Measurements from ENCODE around the gene PTPN20.

The PTPN20 gene

DNA sequence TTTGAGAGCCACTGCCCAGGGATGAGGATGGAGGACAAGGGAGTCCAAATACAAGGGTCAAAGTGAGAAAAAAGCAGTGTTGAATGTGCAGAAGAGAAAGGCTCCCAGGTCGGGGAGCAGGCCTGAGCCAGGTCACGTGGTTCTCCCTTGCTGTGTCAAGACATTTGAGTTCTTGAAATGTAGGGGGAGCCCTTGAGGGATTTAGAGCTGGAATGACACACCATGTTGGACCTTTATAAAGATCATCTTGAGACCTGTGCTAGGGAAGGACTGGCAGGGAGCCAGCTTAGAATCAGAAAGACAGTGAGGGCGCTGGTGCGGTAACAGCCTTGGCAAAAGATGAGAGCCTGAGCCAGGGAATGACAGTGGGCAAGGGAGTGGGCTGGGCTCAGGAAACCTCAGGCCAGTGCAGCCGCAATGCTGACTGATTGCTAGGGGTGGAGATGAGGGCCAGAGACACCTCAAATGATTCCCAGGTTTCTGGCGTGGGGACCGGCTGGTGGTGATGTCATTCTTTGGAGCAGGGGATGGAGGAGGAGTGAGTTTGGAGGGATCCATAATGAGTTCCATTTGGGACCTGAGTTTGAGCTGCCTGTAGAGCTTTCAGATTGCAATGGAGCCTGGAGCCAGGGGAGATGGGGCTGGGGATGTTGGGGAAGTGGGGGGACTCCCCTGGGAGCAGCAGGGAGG lies 120.1 kb downstream of the PTPN20 start:
- ATAC-seq (replicated peaks), result no peak
- Mint-ChIP-seq H3K4me3 (no peak overlapping the region), H3K4me1 (no peaks in the 10 kb centered on the region), H3K27ac (no peak overlapping the region), H3K36me3 (no peaks in the 10 kb centered on the region), H3K27me3 (peaks cover 0 to 11% of the 10 kb centered on the region in 2 donors), H3K9me3 (no peaks in the 10 kb centered on the region)
- no peak for DNase-seq

GRCh38 chr10:47031901-47032465 lies 120.8 kb downstream of the PTPN20 start:
- H3K4me3 Mint-ChIP-seq, result no peak overlapping the region
- H3K9me3 Mint-ChIP-seq, result no peaks in the 10 kb centered on the region
- ATAC-seq (replicated peaks) (no peak), DNase-seq (no peak)
- H3K4me1 Mint-ChIP-seq, result no peaks in the 10 kb centered on the region
- peaks cover 0 to 11% of the 10 kb centered on the region in 2 donors for H3K27me3 Mint-ChIP-seq
- H3K36me3 Mint-ChIP-seq, result no peaks in the 10 kb centered on the region
- no peak overlapping the region for H3K27ac Mint-ChIP-seq

DNA sequence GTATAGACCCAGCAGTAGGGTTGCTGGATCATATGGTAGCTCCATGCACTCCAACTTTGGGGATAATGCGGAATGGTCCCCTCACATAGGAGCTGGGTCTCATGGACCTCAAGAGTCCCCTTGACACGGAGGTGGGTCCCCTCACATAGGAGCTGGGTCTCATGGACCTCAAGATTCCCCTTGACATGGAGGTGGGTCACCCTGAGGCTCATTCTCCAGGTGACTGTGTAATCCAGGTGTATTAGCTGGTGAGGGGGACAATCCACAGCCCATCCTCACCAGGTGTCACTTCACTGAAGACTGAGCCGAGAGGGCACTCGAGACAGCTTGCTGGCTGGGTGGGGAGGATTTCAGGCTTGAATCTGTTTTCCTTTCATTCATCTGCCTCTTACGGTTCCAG lies 121.9 kb downstream of the PTPN20 start:
- DNase-seq (no peak), ATAC-seq (replicated peaks) (no peak)
- Mint-ChIP-seq H3K27me3 (peaks cover 0 to 14% of the 10 kb centered on the region in 2 donors), H3K27ac (no peak overlapping the region), H3K4me1 (no peaks in the 10 kb centered on the region), H3K9me3 (no peaks in the 10 kb centered on the region), H3K4me3 (no peak overlapping the region), H3K36me3 (no peaks in the 10 kb centered on the region)

DNA sequence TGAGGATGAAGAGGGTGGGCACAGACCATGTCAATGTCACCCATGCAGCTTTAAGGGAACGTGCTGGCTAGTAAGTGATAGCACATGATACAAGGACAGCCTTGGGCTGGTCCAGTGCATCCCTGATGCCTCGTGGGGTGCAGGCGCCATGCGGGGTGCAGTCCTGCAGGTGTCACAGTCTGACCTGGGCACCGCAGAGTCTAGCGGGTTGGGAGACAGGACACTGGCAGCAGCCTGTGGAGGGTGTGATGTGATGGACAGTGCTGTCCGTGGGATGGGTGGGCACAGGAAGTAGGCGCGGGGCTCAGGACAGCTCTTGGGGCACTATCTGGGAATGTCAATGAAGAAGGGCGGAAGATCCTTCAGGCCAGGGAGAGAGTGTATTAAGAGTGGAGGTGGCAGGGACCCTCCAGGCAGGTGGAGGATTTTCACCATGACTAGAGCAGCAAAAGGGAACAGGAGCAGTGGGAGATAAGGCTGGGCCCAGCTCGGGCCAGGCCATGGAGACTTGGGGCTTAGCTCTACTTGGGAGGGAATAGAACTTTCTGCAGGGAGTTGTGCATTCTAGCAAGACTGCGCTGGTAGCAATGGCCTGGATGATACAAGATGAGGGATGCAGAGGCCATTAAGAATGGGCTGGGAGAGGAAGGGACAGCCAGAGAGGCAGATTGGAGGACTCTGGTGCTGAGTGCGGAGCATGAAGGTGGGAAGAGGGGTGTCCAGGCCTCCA lies 122.5 kb downstream of the PTPN20 start:
- Mint-ChIP-seq H3K36me3 (no peaks in the 10 kb centered on the region), H3K27ac (no peak overlapping the region), H3K9me3 (no peaks in the 10 kb centered on the region), H3K27me3 (peaks cover 0 to 15% of the 10 kb centered on the region in 2 donors), H3K4me3 (no peak overlapping the region), H3K4me1 (no peaks in the 10 kb centered on the region)
- ATAC-seq (replicated peaks) (no peak), DNase-seq (no peak)

DNA sequence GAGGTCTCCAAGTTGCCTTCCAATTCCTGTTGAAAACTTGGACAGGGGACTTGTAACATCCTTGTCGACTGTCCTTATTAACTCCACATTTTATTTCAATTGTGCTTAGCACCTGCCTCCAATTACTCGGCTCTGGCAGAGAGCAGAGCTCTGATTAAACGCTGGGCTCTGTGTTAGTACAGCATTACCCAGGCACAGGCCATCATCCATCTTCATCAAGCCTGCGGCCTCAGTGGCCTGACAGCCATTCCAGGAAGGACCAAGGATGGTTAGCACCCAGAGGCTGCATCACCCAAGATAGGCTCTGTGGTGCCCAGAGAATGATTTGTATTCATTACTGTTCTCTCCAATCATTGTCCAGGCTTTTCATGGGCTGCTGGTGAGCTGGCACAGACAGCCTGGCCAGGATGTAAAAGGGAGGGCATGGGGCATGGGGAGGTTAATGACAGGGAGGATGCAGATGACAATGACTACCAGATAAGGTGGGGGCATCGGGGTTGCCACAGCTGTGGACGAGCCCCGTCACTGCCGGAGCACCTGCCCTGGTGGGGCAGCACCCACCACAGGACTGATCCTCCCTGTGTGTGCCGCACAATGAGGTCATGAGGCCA lies 123.3 kb downstream of the PTPN20 start:
- Mint-ChIP-seq H3K27me3 (peaks cover 0 to 15% of the 10 kb centered on the region in 2 donors), H3K4me3 (no peak overlapping the region)
- ATAC-seq (replicated peaks), result no peak

DNA sequence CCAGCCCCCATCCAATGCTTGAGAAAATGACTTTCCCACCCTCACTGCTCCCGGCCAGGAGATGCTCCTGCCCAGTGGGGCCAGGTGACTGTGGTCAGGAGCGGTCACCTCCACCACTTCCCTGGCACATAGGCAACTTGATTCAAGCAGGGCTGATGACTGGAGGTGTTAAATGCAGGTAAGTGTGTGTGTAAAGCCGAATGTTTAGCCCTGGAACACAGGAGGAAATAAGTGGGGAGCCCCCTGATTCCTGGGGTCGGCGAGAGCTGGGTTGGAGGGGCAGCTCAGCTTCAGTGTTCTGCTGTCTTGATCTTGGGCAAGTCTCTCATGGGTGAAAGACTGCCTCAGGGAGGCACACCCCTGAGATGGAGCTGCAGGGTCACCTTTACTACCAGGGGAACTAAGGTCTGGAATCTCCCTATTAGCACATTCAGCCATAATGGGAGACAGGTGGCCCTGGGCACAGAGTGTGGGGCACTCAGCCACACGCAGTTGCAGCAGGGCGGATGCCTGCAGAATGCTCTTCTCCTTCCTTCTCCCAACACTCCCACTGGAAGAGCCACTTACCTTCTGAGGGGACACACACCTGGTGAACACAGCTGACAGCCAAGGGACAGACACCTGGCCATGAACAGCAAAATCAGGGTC lies 124.1 kb downstream of the PTPN20 start:
- H3K4me1 Mint-ChIP-seq, result no peaks in the 10 kb centered on the region
- peaks cover 0 to 15% of the 10 kb centered on the region in 2 donors for H3K27me3 Mint-ChIP-seq
- no peaks in the 10 kb centered on the region for H3K36me3 Mint-ChIP-seq
- no peak overlapping the region for H3K4me3 Mint-ChIP-seq
- no peaks in the 10 kb centered on the region for H3K9me3 Mint-ChIP-seq
- ATAC-seq (replicated peaks), result no peak
- no peak for DNase-seq
- H3K27ac Mint-ChIP-seq, result no peak overlapping the region

More for the DNA sequence above, 123.3 kb downstream of the PTPN20 start:
- no peak for DNase-seq
- no peaks in the 10 kb centered on the region for H3K36me3 Mint-ChIP-seq
- no peaks in the 10 kb centered on the region for H3K9me3 Mint-ChIP-seq
- H3K4me1 Mint-ChIP-seq, result no peaks in the 10 kb centered on the region
- no peak overlapping the region for H3K27ac Mint-ChIP-seq

- Mint-ChIP-seq H3K9me3 (no peaks in the 10 kb centered on the region), H3K4me1 (no peaks in the 10 kb centered on the region), H3K4me3 (no peak overlapping the region), H3K36me3 (no peaks in the 10 kb centered on the region), H3K27me3 (peaks cover 0 to 14% of the 10 kb centered on the region in 2 donors), H3K27ac (no peak overlapping the region)
- ATAC-seq (replicated peaks) (no peak), DNase-seq (no peak)
Observed at GRCh38 chr10:47035819-47036337, 124.7 kb downstream of the PTPN20 start.

- no peaks in the 10 kb centered on the region for H3K9me3 Mint-ChIP-seq
- no peak for ATAC-seq (replicated peaks)
- no peak overlapping the region for H3K27ac Mint-ChIP-seq
- H3K27me3 Mint-ChIP-seq, result peaks cover 0 to 9% of the 10 kb centered on the region in 2 donors
- H3K4me3 Mint-ChIP-seq, result no peak overlapping the region
- no peak for DNase-seq
- no peaks in the 10 kb centered on the region for H3K36me3 Mint-ChIP-seq
- H3K4me1 Mint-ChIP-seq, result no peaks in the 10 kb centered on the region
Observed at GRCh38 chr10:47036771-47037170, 125.5 kb downstream of the PTPN20 start.

GRCh38 chr10:47037654-47038425 lies 126.6 kb downstream of the PTPN20 start:
- H3K4me1 Mint-ChIP-seq, result no peaks in the 10 kb centered on the region
- no peaks in the 10 kb centered on the region for H3K36me3 Mint-ChIP-seq
- ATAC-seq (replicated peaks) (no peak), DNase-seq (no peak)
- H3K27ac Mint-ChIP-seq, result no peak overlapping the region
- no peak overlapping the region for H3K4me3 Mint-ChIP-seq
- no peaks in the 10 kb centered on the region for H3K9me3 Mint-ChIP-seq
- peaks cover 0 to 9% of the 10 kb centered on the region in 2 donors for H3K27me3 Mint-ChIP-seq

GRCh38 chr10:47038881-47039561 lies 127.8 kb downstream of the PTPN20 start:
- peaks cover 0 to 4% of the 10 kb centered on the region in 2 donors for H3K27me3 Mint-ChIP-seq

GRCh38 chr10:47039562-47039913 lies 128.3 kb downstream of the PTPN20 start:
- Mint-ChIP-seq H3K27ac (no peak overlapping the region), H3K27me3 (peaks cover 0 to 3% of the 10 kb centered on the region in 2 donors), H3K4me3 (no peak overlapping the region), H3K36me3 (no peaks in the 10 kb centered on the region), H3K9me3 (no peaks in the 10 kb centered on the region), H3K4me1 (no peaks in the 10 kb centered on the region)
- ATAC-seq (replicated peaks), result no peak
- DNase-seq, result no peak

More at GRCh38 chr10:47038881-47039561, 127.8 kb downstream of the PTPN20 start:
- no peak for DNase-seq
- no peak overlapping the region for H3K4me3 Mint-ChIP-seq
- ATAC-seq (replicated peaks), result no peak
- H3K9me3 Mint-ChIP-seq, result no peaks in the 10 kb centered on the region
- H3K36me3 Mint-ChIP-seq, result no peaks in the 10 kb centered on the region
- no peak overlapping the region for H3K27ac Mint-ChIP-seq
- H3K4me1 Mint-ChIP-seq, result no peaks in the 10 kb centered on the region

GRCh38 chr10:47040041-47040491 lies 128.8 kb downstream of the PTPN20 start:
- DNase-seq, result no peak
- no peaks in the 10 kb centered on the region for H3K9me3 Mint-ChIP-seq
- no peak overlapping the region for H3K27ac Mint-ChIP-seq
- no peak for ATAC-seq (replicated peaks)
- no peaks in the 10 kb centered on the region for H3K36me3 Mint-ChIP-seq
- no peaks in the 10 kb centered on the region for H3K4me1 Mint-ChIP-seq
- no peak overlapping the region for H3K4me3 Mint-ChIP-seq
- H3K27me3 Mint-ChIP-seq, result peaks cover 0 to 3% of the 10 kb centered on the region in 2 donors

DNA sequence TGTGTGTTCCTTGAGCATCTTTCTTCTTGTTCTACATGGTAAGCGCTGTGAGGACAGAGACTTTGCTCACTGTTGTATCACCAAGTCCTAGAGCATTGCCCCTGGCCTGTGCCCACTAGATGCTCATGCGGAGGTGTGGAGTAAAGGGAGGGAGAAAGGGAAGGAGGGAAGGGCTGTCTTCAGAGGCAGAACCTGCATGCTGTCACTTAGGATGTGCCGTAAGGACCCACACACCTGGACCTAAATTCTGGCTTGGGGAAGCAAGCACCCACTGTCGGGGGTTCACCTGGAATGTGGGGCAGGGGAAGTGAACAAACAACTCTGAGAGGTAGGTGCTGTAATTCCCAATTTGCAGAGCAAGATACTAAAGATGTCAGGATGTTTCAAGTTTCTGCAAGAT lies 129.5 kb downstream of the PTPN20 start:
- DNase-seq (no peak), ATAC-seq (replicated peaks) (no peak)
- no peak overlapping the region for H3K27ac Mint-ChIP-seq
- no peaks in the 10 kb centered on the region for H3K9me3 Mint-ChIP-seq
- H3K36me3 Mint-ChIP-seq, result no peaks in the 10 kb centered on the region
- peaks cover 0 to 3% of the 10 kb centered on the region in 2 donors for H3K27me3 Mint-ChIP-seq
- no peaks in the 10 kb centered on the region for H3K4me1 Mint-ChIP-seq
- H3K4me3 Mint-ChIP-seq, result no peak overlapping the region

Measured in stimulated activated naive B cell treated with anti-CD40 and anti-IgM and Interleukin-4, amounts not matched to agents 10 μg/mL and 1 μg/mL and 100 μg/mL, for 72 hours (primary cell).